ENCODE data around the gene IDUA. TPM values are rescaled to one million over a fixed set of nuclear protein-coding genes. Genes with fewer than 3 reads are reported as not detected.

Gene IDUA
- total and polyA plus RNA-seq, 10 of the 15 experiments (the other 5 are each of a cell fraction or from before 2014, with no cell fraction given): 0.05 to 7.6 (median 1.4) TPM; not detected in 1

DNA sequence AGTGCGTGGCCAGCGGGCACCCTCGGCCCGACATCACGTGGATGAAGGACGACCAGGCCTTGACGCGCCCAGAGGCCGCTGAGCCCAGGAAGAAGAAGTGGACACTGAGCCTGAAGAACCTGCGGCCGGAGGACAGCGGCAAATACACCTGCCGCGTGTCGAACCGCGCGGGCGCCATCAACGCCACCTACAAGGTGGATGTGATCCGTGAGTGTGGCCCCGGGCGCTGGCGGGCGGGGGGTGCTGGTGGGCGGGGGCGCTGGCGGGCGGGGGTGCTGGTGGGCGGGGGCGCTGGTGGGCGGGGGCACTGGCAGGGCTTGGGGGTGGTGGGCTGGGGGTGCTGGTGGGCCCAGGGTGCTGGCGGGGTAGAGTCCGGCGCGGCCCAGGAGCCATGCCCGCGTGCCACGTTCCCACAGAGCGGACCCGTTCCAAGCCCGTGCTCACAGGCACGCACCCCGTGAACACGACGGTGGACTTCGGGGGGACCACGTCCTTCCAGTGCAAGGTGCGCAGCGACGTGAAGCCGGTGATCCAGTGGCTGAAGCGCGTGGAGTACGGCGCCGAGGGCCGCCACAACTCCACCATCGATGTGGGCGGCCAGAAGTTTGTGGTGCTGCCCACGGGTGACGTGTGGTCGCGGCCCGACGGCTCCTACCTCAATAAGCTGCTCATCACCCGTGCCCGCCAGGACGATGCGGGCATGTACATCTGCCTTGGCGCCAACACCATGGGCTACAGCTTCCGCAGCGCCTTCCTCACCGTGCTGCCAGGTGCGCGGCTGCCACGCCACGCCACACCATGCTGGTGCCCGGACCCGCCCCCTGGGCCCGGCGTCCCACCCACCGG, 37.3 kb downstream of the IDUA start:
- DNase-seq (ENCODE audit: low read depth, low spot score): no peak
- no peaks in the 10 kb centered on the region for H3K9me3 ChIP-seq (replicated peaks; ENCODE audit: control insufficient read depth, insufficient read depth, low read length)
- H3K4me1 ChIP-seq (ENCODE audit: control insufficient read depth, insufficient read depth, low read length): peaks cover 17% of the 10 kb centered on the region
- H3K9ac ChIP-seq (ENCODE audit: control insufficient read depth, insufficient read depth, low read length): no peak overlapping the region
- RAD21 ChIA-PET (ENCODE audit: unreplicated experiment): no interaction called here
- no TSS peak for BruUV-seq (replicated peaks)
- ATAC-seq: no peak
- CTCF ChIA-PET: no interaction called here
- H3K4me2 ChIP-seq (ENCODE audit: control insufficient read depth, insufficient read depth): no peak overlapping the region
- TF ChIP-seq DPF2 (IDR thresholded peaks at IDR 0.05): no peak
- no peak for TF ChIP-seq ZBTB33 (IDR thresholded peaks at IDR 0.05)
- no peak for TF ChIP-seq RAD51 (IDR thresholded peaks at IDR 0.05)
- no peak for TF ChIP-seq FOXM1 (IDR thresholded peaks at IDR 0.05; ENCODE audit: low read depth, low read length)
- TF ChIP-seq MYB (IDR thresholded peaks at IDR 0.05; ENCODE audit: borderline replicate concordance, low read depth, low read length): no peak
- no peak for TF ChIP-seq TCF7 (IDR thresholded peaks at IDR 0.05; ENCODE audit: borderline replicate concordance)
- no peak for TF ChIP-seq POLR2AphosphoS2 (IDR thresholded peaks at IDR 0.05; ENCODE audit: low read depth, low read length)
- TF ChIP-seq WRNIP1 (IDR thresholded peaks at IDR 0.05; ENCODE audit: borderline replicate concordance, low read depth, low read length): no peak
- no peak for TF ChIP-seq KAT2A (conservative IDR thresholded peaks at IDR 0.05; ENCODE audit: control insufficient read depth, low read depth, low read length)
- TF ChIP-seq IRF4 (IDR thresholded peaks at IDR 0.05; ENCODE audit: low read depth, low read length): no peak
- no peak for TF ChIP-seq TCF3 (IDR thresholded peaks at IDR 0.05; ENCODE audit: borderline replicate concordance, insufficient read depth, low read depth, low read length)
- TF ChIP-seq PBX3 (IDR thresholded peaks at IDR 0.05; ENCODE audit: insufficient replicate concordance, low read depth, low read length): no peak
- TF ChIP-seq USF2 (IDR thresholded peaks at IDR 0.05; ENCODE audit: borderline replicate concordance, low read depth, low read length): no peak
- no peak for TF ChIP-seq NRF1 (conservative IDR thresholded peaks at IDR 0.05; ENCODE audit: low read depth, low read length)
- TF ChIP-seq CEBPZ (IDR thresholded peaks at IDR 0.05; ENCODE audit: low read depth, low read length): no peak
- in situ Hi-C loops (cut with MboI) (no loop called here), intact Hi-C loops (cut with micrococcal nuclease; ENCODE audit: unreplicated experiment) (no loop called here)
- H3K79me2 ChIP-seq (ENCODE audit: control insufficient read depth, insufficient read depth, low read length): no peaks in the 10 kb centered on the region
- no peak overlapping the region for H3K4me3 ChIP-seq
- H2AFZ ChIP-seq (ENCODE audit: control insufficient read depth, low read depth, low read length): no peak overlapping the region
- POLR2A ChIA-PET: no interaction called here
- SMC1A ChIA-PET (ENCODE audit: uncharacterized antibody, unreplicated experiment): no interaction called here
- 92% methylated on average over 42 of the region's 83 CpGs for WGBS (ENCODE audit: insufficient coverage, insufficient replicate concordance, low lambda C conversion rate, missing lambda C conversion rate)
- no peak overlapping the region for H3K27ac ChIP-seq (ENCODE audit: control insufficient read depth, insufficient read depth)
- H3K27me3 ChIP-seq (replicated peaks in 1 of 2; ENCODE audit: control insufficient read depth in 2 of 2, insufficient read depth in 2 of 2, low read length in 1 of 2): no peaks in the 10 kb centered on the region
- H4K20me1 ChIP-seq (ENCODE audit: control insufficient read depth, insufficient read depth): no peaks in the 10 kb centered on the region
- no peaks in the 10 kb centered on the region for H3K36me3 ChIP-seq (ENCODE audit: control insufficient read depth in 2 of 2, insufficient read depth in 2 of 2, low read length in 1 of 2)
- no peak for FAIRE-seq

Measured in GM12878 (cell line).